GM12873 (cell line): ENCODE measurements around the gene ADPRHL1.

Source experiments
- CTCF ChIP-seq: IDR thresholded peaks from 2 replicates; pipeline ENCODE4 v1.5.1; 2012; ENCODE audit warnings: low read depth, mild to moderate bottlenecking, moderate library complexity, low read length, control low read depth; ENCODE audit not compliant: insufficient read depth; ENCODE audit errors: missing control alignments

The ADPRHL1 gene

GRCh38 chr13:113417836-113418721 is 35.2 kb downstream of the ADPRHL1 start:
- no peak for TF ChIP-seq CTCF

GRCh38 chr13:113417008-113417751 is 36.1 kb downstream of the ADPRHL1 start:
- no peak for TF ChIP-seq CTCF

- TF ChIP-seq CTCF: no peak
Measured at GRCh38 chr13:113415825-113416224, 37.5 kb downstream of the ADPRHL1 start.

- TF ChIP-seq CTCF: no peak
Measured at GRCh38 chr13:113415032-113415431, 38.3 kb downstream of the ADPRHL1 start.

GRCh38 chr13:113414335-113414734 is 39.0 kb downstream of the ADPRHL1 start:
- no peak for TF ChIP-seq CTCF

- no peak for TF ChIP-seq CTCF
Measured at GRCh38 chr13:113413898-113414282, 39.4 kb downstream of the ADPRHL1 start.

- TF ChIP-seq CTCF: no peak
Measured at GRCh38 chr13:113413178-113413897, 40.0 kb downstream of the ADPRHL1 start.
